GM12891 (cell line): ENCODE results near the gene MOCOS.
"Not testable (repeated sequence)": the region's sequence is repeated elsewhere in the genome, so short reads cannot be mapped to it uniquely, and the experiment has no call there.

Experiments
- DNase-seq: peaks from one replicate; pipeline ENCODE4 v3.0.0; 2011; ENCODE audit warnings: low spot score; ENCODE audit not compliant: insufficient read length
- FAIRE-seq: peaks from 2 replicates; lab custom pipeline; 2011; peaks lifted over from hg19 to GRCh38; lab: Jason Lieb, UNC
- PAX5 ChIP-seq: IDR thresholded peaks from 2 replicates; pipeline ENCODE4 v1.6.1; 2011; ENCODE audit warnings: low read length, moderate library complexity, mild to moderate bottlenecking; ENCODE audit not compliant: insufficient read depth, severe bottlenecking
- POLR2A ChIP-seq: IDR thresholded peaks from 2 replicates; pipeline ENCODE4 v1.6.1; 2011; ENCODE audit warnings: low read depth, low read length, control low read depth
- POLR2AphosphoS5 ChIP-seq: IDR thresholded peaks from 2 replicates; pipeline ENCODE4 v1.6.1; 2011; ENCODE audit warnings: low read depth, low read length, control low read depth
- POU2F2 ChIP-seq: IDR thresholded peaks from 2 replicates; pipeline ENCODE4 v1.6.1; 2011; ENCODE audit warnings: low read depth, mild to moderate bottlenecking, control low read depth, low read length, moderate library complexity
- SPI1 ChIP-seq: IDR thresholded peaks from 2 replicates; pipeline ENCODE4 v1.6.1; 2011; ENCODE audit warnings: low read depth, low read length, control low read depth
- TAF1 ChIP-seq: IDR thresholded peaks from 2 replicates; pipeline ENCODE4 v1.6.1; 2011; ENCODE audit warnings: low read depth, low read length, control low read depth

MOCOS gene

GRCh38 chr18:36214811-36215210, 27.5 kb downstream of the MOCOS start:
- FAIRE-seq = no peak
- DNase-seq = no peak
- TF ChIP-seq TAF1 = no peak
- TF ChIP-seq PAX5 = no peak
- no peak for TF ChIP-seq POU2F2
- no peak for TF ChIP-seq SPI1
- TF ChIP-seq POLR2A = no peak
- TF ChIP-seq POLR2AphosphoS5 = no peak

- no peak for DNase-seq
- no peak for FAIRE-seq
- TF ChIP-seq POLR2AphosphoS5 = no peak
- TF ChIP-seq TAF1 = no peak
- no peak for TF ChIP-seq POLR2A
- no peak for TF ChIP-seq POU2F2
- TF ChIP-seq SPI1 = no peak
- no peak for TF ChIP-seq PAX5
Measured at GRCh38 chr18:36215577-36215976, 28.3 kb downstream of the MOCOS start.

GRCh38 chr18:36217348-36217747, 30.1 kb downstream of the MOCOS start:
- DNase-seq (no peak), FAIRE-seq (no peak)
- TF ChIP-seq POLR2A (no peak), POU2F2 (no peak), TAF1 (no peak)

DNA sequence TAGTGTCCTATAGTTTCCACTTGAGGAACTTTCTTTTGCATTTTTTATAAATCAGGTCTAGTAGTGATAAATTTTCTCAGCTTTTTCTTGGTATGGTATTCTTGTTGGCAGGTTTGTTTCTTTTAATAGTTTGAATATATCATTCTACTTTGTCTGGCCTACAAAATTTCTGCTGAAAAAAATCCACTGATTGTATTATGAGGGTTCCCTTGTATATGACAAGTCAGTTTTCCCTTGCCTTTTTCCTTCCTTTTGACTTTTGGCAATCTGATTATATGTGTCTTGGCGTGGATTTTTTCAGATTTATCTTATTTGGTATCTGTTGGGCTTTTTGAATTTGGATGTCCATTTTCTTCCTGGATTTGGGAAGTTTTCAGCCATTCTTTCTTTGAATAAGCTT, 41.9 kb downstream of the MOCOS start:
- DNase-seq = no peak
- TF ChIP-seq POU2F2 = no peak
- no peak for TF ChIP-seq POLR2AphosphoS5
- no peak for TF ChIP-seq PAX5
- no peak for TF ChIP-seq SPI1
- TF ChIP-seq TAF1 = no peak
- TF ChIP-seq POLR2A = no peak
- no peak for FAIRE-seq

DNA sequence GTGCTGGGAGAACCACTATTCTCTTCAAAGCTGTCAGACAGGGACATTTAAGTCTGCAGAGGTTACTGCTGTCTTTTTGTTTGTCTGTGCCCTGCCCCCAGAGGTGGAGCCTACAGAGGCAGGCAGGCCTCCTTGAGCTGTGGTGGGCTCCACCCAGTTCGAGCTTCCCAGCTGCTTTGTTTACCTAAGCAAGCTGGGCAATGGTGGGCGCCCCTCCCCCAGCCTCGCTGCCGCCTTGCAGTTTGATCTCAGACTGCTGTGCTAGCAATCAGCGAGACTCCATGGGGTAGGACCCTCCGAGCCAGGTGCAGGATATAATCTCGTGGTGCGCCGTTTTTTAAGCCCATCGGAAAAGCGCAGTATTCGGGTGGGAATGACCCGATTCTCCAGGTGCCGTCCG, 53.2 kb downstream of the MOCOS start:
- FAIRE-seq, DNase-seq: not testable (repeated sequence)

- DNase-seq = no peak
- FAIRE-seq = no peak
- TF ChIP-seq POU2F2 (no peak), SPI1 (no peak), POLR2AphosphoS5 (no peak), TAF1 (no peak), POLR2A (no peak), PAX5 (no peak)
Measured at GRCh38 chr18:36241831-36242230, 54.5 kb downstream of the MOCOS start.

DNA sequence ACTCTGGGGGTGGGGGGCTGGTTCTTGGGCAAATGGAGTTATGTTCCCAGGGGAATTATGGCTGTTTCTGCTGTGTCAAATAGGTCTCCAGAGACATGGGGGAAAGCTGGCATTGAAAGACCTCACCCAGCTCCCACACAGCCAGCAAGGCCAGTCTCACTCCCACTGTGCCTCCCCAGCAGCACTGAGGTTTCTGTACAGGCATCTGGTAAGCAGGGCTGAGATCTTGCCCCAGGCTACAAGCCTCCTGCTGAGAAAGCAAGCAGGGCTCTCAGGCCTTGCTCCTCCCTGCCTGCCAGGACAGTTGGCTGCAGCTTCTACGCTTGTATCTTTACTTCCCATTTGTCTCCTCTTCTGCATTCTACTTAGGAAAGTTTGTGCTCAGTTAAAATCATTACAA, 59.7 kb downstream of the MOCOS start:
- DNase-seq (no peak), FAIRE-seq (no peak)
- TF ChIP-seq TAF1 (no peak), SPI1 (no peak), POLR2A (no peak), POLR2AphosphoS5 (no peak), POU2F2 (no peak), PAX5 (no peak)

DNA sequence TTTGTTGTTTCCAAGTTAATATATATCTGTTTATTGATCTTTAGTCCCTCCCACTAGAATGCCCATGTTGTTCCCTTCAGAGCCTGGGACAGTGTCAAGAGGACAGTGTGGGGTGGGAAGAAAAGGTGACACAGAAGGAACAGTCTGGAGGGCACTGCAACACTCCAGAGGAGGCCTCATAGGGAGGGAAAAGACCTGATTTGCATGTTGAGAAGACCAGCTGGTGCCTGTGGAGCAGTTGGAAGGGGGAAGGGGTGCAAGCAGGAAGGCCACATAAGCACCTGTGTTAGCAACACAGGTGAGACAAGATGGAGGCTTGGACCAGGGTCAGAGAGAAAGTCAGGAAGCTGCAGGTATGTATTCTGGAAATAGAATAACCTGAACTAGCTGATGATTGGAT, 62.1 kb downstream of the MOCOS start:
- DNase-seq = no peak
- FAIRE-seq = no peak

DNA sequence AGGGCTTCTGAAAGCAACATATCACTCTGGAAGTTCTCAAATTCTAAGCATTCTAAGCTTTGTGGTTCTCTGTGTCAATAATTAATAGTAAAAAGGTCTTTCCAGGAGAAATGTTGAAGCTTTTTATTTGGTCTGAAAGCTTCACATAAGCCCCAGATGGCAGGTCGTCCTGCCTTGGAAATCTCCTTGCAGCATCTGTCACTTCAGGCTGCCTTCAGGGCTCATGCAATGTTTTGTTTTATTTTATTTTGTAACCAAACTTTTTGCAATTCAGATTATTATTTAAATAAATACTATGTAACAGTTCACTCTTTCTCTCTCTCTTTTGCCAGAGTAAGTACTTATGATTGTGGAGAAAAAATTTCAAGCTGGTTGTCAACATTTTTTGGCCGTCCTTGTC, 63.5 kb downstream of the MOCOS start:
- DNase-seq = no peak
- no peak for FAIRE-seq
- no peak for TF ChIP-seq TAF1
- TF ChIP-seq POU2F2 = no peak
- TF ChIP-seq POLR2AphosphoS5 = no peak
- TF ChIP-seq PAX5 = no peak
- no peak for TF ChIP-seq SPI1

More for the DNA sequence above, 62.1 kb downstream of the MOCOS start:
- TF ChIP-seq POLR2AphosphoS5 (no peak), POU2F2 (peak; percentile 67; the same call in 1 of the 2 replicates)

DNA sequence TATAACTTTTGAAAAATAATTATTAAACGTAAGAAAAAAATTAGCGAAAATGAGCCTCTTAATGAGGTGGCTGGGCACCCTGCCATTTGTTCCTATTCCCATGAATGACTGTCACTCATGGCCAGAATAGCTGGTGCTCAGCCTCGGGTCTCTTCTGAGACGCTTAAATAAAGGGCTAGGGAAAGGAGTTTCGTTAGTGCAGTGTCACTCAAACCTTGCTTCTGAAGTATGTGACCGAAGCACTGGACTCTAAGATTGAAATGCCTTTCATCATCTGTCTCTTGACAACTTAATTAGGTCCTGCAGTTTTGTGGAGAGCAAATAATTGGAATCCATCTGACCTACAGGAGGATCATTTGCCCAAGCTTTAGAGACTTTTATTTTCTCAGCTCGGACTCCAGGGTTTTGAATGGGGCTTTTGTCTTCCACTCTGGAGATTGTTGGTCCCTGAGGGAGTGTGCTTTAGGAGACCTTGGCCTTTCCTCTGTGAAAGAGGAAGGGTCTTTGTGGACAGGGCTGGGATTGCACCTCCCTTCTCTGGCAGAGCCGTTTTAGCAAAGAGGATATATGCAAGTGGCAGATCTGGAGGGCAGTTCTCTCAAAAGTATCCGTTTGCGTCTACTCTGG, 67.9 kb downstream of the MOCOS start:
- no peak for FAIRE-seq
- DNase-seq = no peak
- TF ChIP-seq PAX5 (no peak), POLR2A (no peak), TAF1 (no peak), POU2F2 (no peak)

- DNase-seq = no peak
- no peak for TF ChIP-seq PAX5
- no peak for FAIRE-seq
Measured at GRCh38 chr18:36256094-36256493, 68.8 kb downstream of the MOCOS start.

GRCh38 chr18:36262971-36263370, 75.7 kb downstream of the MOCOS start:
- FAIRE-seq = no peak
- TF ChIP-seq PAX5 = no peak
- no peak for TF ChIP-seq SPI1
- no peak for TF ChIP-seq TAF1
- no peak for TF ChIP-seq POU2F2
- no peak for TF ChIP-seq POLR2A
- TF ChIP-seq POLR2AphosphoS5 = no peak
- no peak for DNase-seq
